HG02623 (cell line): ENCODE measurements around the gene PCED1B.
"Not testable (repeated sequence)": the region's sequence is repeated elsewhere in the genome, so short reads cannot be mapped to it uniquely, and the experiment has no call there.

Experiments used
- ATAC-seq: cut with Tn5 transposase; IDR thresholded peaks from one replicate; pipeline ENCODE4 v1.9.1; 2021; ENCODE audit warnings: moderate library complexity; ENCODE audit not compliant: unreplicated experiment

PCED1B gene, protein sequence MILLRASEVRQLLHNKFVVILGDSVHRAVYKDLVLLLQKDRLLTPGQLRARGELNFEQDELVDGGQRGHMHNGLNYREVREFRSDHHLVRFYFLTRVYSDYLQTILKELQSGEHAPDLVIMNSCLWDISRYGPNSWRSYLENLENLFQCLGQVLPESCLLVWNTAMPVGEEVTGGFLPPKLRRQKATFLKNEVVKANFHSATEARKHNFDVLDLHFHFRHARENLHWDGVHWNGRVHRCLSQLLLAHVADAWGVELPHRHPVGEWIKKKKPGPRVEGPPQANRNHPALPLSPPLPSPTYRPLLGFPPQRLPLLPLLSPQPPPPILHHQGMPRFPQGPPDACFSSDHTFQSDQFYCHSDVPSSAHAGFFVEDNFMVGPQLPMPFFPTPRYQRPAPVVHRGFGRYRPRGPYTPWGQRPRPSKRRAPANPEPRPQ

GRCh38 chr12:47079468-47079980 is at the start of gene PCED1B, which contains the start of gene AMIGO2:
TSS of gene PCED1B (plus strand) at chr12:47079621. CDS start at chr12:47235064, 155,443 bp downstream.
TSS of gene AMIGO2 (minus strand) at chr12:47079959. CDS start at chr12:47079002, 957 bp downstream.
- ATAC-seq = peak; percentile 63

- no peak for ATAC-seq
Observed at GRCh38 chr12:47029903-47030302, 49.5 kb upstream of the PCED1B start.

DNA sequence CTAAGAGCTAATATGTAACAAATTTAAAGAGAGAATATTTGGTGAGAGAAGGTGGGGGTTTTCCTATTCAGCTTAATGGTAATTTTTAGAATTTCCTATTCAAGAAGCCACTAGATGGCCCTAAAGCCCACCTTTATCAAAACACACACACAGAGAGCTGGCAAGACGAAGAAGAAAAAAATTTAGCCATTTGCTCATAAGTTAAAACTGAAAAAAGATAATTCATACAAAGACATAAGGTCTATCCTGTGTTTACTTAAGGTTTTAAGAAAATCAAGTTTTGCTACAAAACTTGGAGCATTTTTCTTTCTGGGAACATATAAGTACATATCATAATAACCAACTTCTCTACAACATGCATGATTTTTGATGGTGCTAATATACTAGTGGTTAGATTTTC is 46.8 kb upstream of the PCED1B start:
- ATAC-seq = no peak

DNA sequence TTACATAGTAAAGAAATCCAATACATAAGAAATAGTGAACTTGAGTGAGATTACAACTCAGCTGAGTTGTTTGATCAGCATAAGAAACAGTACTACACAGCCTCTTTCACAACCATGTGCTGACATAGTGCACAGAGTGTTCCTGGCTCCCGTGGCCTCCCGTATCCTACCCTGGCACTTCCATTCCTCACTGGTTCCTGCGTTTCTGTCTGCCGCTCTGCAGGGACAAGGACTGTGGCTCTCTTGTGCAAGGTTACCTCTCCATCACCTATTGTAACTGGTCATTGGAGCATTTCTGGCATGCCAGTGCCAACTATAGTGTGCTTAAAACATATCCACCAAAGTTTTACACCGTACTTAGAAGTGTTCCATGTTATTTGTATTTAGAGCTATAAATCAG is 46.3 kb upstream of the PCED1B start:
- no peak for ATAC-seq

DNA sequence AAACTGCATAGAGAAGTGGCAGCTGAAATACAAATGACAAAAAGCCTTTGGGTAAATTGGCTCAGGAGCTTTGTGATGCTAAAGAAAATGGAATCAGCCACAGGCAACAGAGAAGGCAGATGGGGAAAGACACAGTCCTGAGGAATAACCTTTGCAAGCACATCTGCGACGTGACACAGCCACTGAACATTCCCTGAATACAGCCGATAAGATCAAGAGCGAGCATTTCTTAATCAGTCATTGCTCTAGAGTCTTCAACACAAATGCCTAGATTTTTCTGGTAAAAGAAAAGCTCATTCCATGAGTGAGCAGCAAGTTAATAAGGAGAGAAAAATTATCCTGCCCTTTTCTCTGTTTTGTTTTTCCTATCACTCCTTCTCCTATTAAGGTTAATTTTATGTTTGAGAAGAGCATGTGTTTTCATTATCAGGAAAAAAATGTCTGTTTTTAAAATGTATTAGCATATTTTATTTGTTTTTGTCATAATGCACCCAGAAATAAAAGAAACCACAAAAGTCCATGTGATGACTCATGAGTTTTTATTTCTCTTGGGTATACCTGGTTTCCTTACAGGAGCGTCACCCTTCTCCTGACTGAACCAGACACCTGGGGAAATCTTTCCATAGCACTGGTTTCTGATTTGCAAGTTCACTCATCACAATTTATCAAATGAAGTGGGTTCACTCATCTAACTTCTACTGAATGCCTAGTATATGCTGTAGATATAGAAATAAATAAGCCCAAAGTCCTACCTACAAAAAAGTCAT is 45.4 kb upstream of the PCED1B start:
- ATAC-seq = no peak

- no peak for ATAC-seq
Observed at GRCh38 chr12:47034661-47035060, 44.8 kb upstream of the PCED1B start.

DNA sequence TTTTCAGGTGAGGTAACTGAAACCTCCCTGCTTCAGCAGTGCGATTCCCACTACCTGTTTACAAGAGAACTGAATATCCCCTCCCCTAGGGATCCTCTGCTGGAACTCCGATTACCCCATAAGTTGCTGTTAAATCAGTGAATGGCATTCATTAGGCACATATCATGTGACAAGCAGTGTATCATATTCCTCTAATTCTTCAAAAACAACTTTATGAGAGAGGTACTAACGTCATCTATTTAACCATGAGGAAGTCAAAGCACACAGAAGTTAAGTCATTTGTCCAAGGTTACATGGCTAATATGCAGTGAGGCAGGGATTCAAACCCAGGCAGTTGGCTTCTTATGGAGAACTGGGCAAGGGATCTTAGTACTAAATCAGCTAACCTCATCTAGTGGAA is 43.9 kb upstream of the PCED1B start:
- no peak for ATAC-seq

DNA sequence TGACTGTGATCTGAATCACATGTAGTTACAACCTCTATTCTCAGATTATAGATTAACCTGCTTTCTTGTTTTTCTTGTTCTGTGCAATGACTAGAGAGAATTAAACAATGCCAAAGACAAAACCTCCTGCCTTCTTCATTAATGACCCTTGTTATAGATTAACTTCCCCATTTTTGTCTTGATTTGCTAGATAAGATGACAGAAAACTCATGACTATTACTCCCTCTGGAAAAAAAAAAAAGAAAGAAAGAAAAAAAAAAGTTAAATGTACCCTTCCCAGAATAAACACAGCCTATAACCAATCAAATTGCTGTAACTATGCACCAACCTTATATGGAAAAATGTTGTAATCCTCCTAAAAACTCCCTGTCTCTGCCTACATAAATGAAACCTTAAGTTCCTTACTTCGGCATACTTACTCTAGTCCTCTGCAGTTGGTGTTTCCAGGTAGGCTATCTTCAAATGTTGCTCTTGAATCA is 41.1 kb upstream of the PCED1B start:
- no peak for ATAC-seq

DNA sequence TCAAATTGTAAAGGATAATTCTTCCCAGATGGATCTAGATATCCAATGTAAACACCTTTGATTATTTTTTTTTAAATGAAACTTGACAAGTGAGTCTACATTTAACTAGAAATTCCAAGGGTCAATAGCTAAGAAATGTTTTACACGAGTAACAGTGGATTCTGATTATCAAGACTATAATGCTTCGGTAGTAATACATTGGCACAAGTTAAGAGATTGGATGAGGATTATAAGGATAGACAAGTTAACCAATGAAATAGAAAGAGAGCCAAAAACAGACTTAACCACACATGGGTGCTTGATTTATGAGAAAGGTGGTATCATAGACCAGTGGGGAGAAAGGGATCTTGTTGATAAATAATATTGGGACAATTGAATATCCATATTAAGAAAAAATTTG is 40.3 kb upstream of the PCED1B start:
- ATAC-seq = no peak

- ATAC-seq = no peak
Observed at GRCh38 chr12:47039756-47040155, 39.7 kb upstream of the PCED1B start.

DNA sequence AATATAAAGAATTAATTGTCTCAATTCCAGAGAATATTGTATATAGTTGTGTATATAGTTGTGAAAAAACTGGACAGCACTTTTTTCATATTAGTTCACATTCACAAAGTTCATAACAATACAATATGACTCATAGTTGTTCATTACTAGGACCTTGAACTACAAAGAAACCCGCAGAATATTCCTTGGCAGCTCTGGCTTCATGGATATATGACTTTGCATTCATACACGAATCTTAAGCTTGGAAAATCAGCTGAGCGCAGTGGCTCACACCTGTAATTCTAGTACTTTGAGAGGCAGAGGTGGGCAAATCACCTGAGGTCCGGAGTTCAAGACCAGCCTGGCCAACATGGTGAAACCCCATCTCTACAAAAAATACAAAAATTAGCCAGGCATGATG is 38.1 kb upstream of the PCED1B start:
- ATAC-seq = no peak

- ATAC-seq = no peak
Observed at GRCh38 chr12:47048541-47048940, 30.9 kb upstream of the PCED1B start.

GRCh38 chr12:47051291-47051690 is 28.1 kb upstream of the PCED1B start:
- ATAC-seq = not testable (repeated sequence)

GRCh38 chr12:47052274-47052673 is 27.1 kb upstream of the PCED1B start:
- no peak for ATAC-seq

- no peak for ATAC-seq
Observed at GRCh38 chr12:47053961-47054360, 25.5 kb upstream of the PCED1B start.

GRCh38 chr12:47054659-47055058 is 24.8 kb upstream of the PCED1B start:
- no peak for ATAC-seq

DNA sequence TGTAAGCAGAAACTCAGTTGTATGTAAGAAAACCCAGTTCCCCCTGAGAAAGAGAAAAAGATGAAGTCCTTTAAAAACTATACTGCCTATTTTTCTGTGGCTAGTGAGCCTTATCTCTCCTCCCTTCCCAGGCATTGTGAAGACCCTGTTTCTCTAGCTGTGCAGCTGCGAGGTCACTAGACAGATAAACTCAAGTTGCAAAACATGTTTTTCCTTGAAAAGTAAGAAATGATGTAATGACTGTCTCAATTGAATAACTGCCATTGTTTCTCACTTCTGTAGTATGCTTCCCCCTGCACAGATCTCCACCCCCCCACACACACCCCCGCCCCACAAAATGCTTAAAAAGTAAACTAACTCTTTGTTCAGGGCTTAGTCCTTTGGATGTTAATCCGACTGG is 23.6 kb upstream of the PCED1B start:
- ATAC-seq = not testable (repeated sequence)

DNA sequence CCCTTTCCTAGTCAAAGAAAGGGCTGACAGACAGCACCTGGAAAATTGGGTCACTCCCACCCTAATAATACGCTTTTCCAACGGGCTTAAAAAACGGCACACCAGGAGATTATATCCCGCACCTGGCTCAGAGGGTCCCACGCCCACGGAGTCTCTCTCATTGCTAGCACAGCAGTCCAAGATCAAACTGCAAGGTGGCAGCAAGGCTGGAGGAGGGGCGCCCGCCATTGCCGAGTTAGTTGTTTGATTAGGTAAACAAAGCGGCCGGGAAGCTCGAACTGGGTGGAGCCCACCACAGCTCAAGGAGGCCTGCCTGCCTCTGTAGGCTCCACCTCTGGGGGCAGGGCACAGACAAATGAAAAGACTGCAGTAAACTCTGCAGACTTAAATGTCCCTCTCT is 22.5 kb upstream of the PCED1B start:
- ATAC-seq = not testable (repeated sequence)

- not testable (repeated sequence) for ATAC-seq
Observed at GRCh38 chr12:47058640-47059039, 20.8 kb upstream of the PCED1B start.

GRCh38 chr12:47065546-47065945 is 13.9 kb upstream of the PCED1B start:
- no peak for ATAC-seq

DNA sequence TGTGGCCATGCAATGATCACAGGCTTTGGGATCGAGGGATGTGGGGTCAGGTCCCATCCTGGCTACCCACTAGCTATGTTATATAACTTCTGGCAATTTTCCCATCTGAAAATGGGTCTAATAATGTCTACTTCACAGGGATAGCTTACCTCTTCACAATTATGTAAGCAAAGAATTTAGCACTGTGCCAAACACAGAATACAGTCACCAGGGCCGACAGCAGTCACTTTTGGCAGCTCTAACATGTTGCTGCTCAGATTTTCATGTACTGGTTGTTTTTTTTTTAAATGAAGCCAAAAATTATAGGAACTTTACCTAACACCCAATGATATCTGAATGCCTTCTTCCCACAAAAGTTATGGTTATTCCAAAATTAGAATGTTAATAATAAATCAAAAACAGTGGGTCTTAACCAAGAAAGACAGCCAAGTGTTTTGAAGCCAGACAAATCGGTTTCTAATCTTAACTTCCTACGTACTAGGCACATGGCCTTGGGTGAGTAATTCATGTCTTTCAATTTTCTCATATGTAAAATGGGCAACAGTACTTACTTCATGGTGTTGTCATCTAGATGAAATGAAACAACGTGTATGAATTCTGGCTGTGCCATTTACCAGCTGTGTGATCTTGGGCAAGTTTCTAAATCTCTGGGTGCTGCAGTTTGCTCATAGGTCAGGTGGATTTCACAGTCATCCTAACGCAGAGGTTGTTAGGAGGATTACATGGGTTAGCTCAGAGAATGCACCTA is 13.0 kb upstream of the PCED1B start:
- no peak for ATAC-seq
